ENCODE data around the gene TUBA1A. TPM values are rescaled to one million over a fixed set of nuclear protein-coding genes. Genes with fewer than 3 reads are reported as not detected.

The TUBA1A gene
- total RNA-seq, 4 donors from 2014 or later: 51.6 to 213 (median 132) TPM

DNA sequence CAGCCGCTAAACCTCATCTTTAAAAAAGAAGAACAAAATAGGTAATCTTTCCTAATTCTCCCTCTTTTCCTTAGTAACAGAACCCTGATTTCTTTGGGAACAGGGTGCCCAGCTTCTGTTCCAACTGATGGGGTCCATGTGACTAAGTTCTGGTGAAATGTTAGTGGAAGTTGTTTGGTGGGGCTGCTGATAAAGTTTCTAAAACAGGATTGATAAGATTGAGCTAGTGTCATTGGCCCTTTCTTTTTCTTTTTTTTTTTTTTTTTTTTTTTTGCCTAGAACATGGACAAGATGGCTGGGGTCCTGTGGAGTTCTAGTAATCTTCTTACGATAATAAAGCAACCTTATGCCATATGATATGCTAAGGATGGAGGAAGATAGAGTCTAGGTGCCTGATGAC, 41.5 kb downstream of the TUBA1A start:
- TF ChIP-seq, protein P1, sequence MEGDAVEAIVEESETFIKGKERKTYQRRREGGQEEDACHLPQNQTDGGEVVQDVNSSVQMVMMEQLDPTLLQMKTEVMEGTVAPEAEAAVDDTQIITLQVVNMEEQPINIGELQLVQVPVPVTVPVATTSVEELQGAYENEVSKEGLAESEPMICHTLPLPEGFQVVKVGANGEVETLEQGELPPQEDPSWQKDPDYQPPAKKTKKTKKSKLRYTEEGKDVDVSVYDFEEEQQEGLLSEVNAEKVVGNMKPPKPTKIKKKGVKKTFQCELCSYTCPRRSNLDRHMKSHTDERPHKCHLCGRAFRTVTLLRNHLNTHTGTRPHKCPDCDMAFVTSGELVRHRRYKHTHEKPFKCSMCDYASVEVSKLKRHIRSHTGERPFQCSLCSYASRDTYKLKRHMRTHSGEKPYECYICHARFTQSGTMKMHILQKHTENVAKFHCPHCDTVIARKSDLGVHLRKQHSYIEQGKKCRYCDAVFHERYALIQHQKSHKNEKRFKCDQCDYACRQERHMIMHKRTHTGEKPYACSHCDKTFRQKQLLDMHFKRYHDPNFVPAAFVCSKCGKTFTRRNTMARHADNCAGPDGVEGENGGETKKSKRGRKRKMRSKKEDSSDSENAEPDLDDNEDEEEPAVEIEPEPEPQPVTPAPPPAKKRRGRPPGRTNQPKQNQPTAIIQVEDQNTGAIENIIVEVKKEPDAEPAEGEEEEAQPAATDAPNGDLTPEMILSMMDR (IDR thresholded peaks at IDR 0.05; ENCODE audit: low read depth): no peak

DNA sequence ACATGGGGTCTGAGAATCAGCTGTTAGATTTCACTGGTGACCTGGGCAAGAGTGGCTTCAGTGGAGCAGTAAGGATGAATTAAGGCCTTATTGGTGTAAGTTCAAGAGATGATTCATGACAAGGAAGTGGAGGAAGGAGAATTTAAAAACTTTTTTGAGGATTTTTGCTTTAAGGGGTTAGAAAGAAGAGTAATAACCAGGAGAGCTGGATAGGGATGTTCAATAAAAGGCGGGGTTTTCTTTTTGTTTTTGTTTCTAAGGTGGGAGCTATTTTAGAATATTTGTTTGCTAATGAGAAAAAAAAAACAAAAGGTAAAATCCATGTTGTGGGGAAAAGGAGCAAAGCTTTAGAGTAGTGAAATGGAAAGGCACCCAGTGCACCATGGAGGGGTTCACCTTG, 42.5 kb downstream of the TUBA1A start:
- TF ChIP-seq, protein P1 (IDR thresholded peaks at IDR 0.05; ENCODE audit: low read depth): no peak

DNA sequence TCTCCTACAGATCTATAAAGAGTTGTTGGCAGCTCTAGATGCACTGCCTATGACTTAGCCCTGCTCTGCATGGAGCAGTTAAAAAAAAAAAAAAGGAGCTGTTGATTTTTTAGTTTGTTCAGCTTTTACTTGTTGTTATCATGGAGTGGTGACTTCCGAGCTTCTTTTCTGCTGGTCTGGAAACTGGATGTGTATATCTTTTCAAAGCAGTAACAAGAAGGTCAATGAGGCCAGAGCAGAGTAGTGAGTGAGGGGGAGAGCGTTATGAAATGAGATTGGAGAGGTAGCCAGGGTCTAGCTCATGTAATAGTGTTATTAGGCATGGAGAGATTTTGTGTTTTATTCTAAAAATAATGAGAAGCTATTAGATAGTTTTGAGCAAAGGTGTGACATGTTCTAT, 44.5 kb downstream of the TUBA1A start:
- TF ChIP-seq, protein P1 (IDR thresholded peaks at IDR 0.05; ENCODE audit: low read depth): no peak

DNA sequence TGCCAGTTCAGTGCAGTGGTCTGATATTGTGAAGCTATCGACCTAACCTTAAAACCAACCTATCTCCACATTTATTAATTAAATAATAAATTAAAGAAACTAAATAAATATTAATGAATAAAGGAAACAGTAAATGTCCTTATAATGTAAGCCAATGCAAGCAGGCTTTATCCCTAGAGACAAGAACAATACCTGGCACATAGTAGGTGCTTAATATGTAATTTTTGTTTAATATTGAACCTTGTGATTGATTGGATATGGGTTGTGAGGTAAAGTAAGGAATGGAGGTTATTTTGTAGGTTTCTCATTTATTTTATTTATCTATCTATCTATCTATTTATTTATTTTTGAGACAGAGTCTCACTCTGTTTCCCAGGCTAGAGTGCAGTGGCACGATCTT, 49.9 kb downstream of the TUBA1A start:
- TF ChIP-seq, protein P1 (IDR thresholded peaks at IDR 0.05; ENCODE audit: low read depth): no peak

DNA sequence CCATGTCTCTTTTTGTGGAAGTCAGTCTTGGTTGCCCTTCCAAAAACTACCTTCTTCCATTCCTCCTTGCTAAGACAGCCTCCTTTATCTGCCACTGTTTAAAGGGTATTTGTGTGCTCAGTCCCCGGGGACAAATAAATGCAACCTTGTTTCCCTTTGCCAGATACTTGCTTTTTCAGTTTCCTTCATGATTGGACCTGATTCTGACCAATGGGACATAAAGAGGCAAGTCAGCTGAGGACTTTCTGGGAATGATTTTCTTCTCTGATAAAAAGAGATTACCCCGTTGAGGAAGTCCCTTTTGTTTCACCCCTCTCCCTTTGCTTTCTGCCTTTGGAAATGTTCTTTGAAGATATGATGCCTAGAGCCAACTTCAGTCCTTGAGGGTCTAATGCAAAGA, 50.3 kb downstream of the TUBA1A start:
- TF ChIP-seq, protein P1 (IDR thresholded peaks at IDR 0.05; ENCODE audit: low read depth): no peak

DNA sequence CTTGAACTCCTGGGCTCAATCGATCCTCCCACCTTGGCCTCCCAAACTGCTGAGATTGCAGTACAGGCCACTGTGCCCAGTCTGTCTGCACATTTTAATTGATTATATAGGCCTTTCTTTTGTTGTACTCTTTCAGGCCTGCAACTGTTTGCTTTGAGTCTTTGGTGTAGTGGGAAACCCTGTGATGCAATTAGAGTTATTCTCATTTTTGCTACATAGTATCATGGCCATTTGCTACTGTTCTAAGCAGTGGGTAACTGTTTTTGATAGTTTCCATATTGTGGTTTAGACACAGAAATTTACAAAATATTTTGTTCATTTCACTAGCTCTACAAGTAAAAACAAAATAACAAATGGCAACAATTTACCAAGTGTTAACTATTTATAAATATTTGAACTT, 51.4 kb downstream of the TUBA1A start:
- TF ChIP-seq, protein P1 (IDR thresholded peaks at IDR 0.05; ENCODE audit: low read depth): no peak

Small RNAs within 50 kb of the gene (small RNA-seq; reads per million reads assigned to genes)
- gene RF00017: not detected

Other genes with a start within 250 kb of the TUBA1A start
- gene ARF3, start 231.6 kb downstream of the TUBA1A start, total RNA-seq: 10 to 100 TPM; 39.9 to 58.4 (median 48.5) TPM
- gene WNT10B, start 217.3 kb downstream of the TUBA1A start, total RNA-seq: 1 to 10 TPM in 1 of 4 donors, not detected in 3; 1.3 TPM
- gene WNT1, start 210.8 kb downstream of the TUBA1A start, total RNA-seq: not detected
- not detected for gene DDN, start 189.7 kb downstream of the TUBA1A start, total RNA-seq
- gene PRKAG1, start 170.3 kb downstream of the TUBA1A start, total RNA-seq: 10 to 100 TPM; 57.7 to 67.4 (median 59.7) TPM
- 10 to 100 TPM; 27.6 to 92.1 (median 42.9) TPM for gene KMT2D, start 128.3 kb downstream of the TUBA1A start, total RNA-seq
- under 1 TPM; 0.51 to 0.88 (median 0.61) TPM for gene RHEBL1, start 119.1 kb downstream of the TUBA1A start, total RNA-seq
- 1 to 10 TPM in 1 of 4 donors, under 1 TPM in 3; 0.34 to 1.9 (median 0.46) TPM for gene DHH, start 94.3 kb downstream of the TUBA1A start, total RNA-seq
- gene LMBR1L, start 78.2 kb downstream of the TUBA1A start, total RNA-seq: 10 to 100 TPM; 25.6 to 94.2 (median 54.5) TPM
- gene TUBA1B, start 57.7 kb downstream of the TUBA1A start, total RNA-seq: 100 to 1,000 TPM; 246 to 719 (median 447) TPM
- 100 to 1,000 TPM in 2 of 4 donors, 10 to 100 TPM in 2; 65.9 to 177 (median 107) TPM for gene TUBA1C, start 76.0 kb upstream of the TUBA1A start, total RNA-seq
- gene PRPH, start 106.1 kb upstream of the TUBA1A start, total RNA-seq: under 1 TPM in 2 of 4 donors, not detected in 2; 0.19 to 0.88 TPM
- 1 to 10 TPM in 1 of 4 donors, under 1 TPM in 2, not detected in 1; 0.16 to 2.0 (median 0.88) TPM for gene TROAP, start 134.2 kb upstream of the TUBA1A start, total RNA-seq
- gene C1QL4, start 148.1 kb upstream of the TUBA1A start, total RNA-seq: not detected
- 1 to 10 TPM in 1 of 4 donors, not detected in 3; 1.8 TPM for gene DNAJC22, start 157.8 kb upstream of the TUBA1A start, total RNA-seq
- gene SPATS2, start 178.4 kb upstream of the TUBA1A start, total RNA-seq: 10 to 100 TPM; 10.1 to 19.5 (median 12.3) TPM

All from subcutaneous adipose tissue (tissue), 4 donors.